ENCODE measurements around the gene GRID2IP.
A peak's percentile ranks its signal among the peaks of the same experiment; 100 is the strongest.
"Not testable (repeated sequence)": the region's sequence is repeated elsewhere in the genome, so short reads cannot be mapped to it uniquely, and the experiment has no call there.

The GRID2IP gene

DNA sequence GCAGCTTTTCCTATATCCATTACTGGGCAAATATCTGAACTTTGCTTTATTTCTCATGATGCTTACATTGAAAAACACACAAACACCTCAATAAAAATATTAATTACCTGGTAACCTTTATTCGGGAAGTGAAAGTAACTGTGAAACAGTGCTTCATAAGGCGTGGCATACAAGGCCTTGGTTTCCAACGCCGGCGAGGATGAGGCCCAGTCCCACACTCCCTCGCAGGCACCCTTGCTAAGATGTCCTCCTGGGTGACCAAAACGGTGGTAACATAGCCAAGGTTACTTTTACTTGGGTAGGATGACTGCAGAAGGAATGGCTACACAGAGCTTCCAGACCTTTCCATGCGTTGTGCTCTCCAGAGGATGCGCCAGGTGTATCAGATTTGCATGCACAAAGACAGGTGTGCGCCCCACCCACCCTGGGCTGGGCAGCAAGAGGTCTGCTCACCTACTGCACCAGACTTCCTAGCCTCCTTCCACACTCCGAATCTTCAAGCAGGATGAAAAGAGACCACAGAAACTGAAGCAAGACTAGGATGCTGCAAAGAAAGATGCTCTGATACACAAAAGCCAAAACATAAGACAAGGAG lies 90.2 kb downstream of the GRID2IP start:
- Histone ChIP-seq H3K27ac (ENCODE audit: low read length, poor library complexity, severe bottlenecking) (no peak overlapping the region), H2BK120ac (ENCODE audit: low read depth, low read length) (no peak overlapping the region), H2BK15ac (ENCODE audit: low read depth, poor library complexity, severe bottlenecking) (no peak overlapping the region), H3K36me3 (ENCODE audit: control insufficient read depth in 1 of 2, insufficient read depth in 2 of 2, low read depth in 1 of 2, low read length in 2 of 2) (peaks cover 37 to 50% of the 10 kb centered on the region in 2 experiments), H3K4me1 (ENCODE audit: control insufficient read depth, insufficient read depth, low read depth, low read length) (no peaks in the 10 kb centered on the region), H3K14ac (ENCODE audit: low read length in 2 of 2) (no peak overlapping the region), H3K27me3 (ENCODE audit: control insufficient read depth in 1 of 2, insufficient read depth in 1 of 2, low read length in 2 of 2) (no peaks in the 10 kb centered on the region), H3K4ac (ENCODE audit: low read depth in 1 of 2, low read length in 2 of 2) (no peak overlapping the region), H3K4me2 (ENCODE audit: low read length, poor library complexity, severe bottlenecking) (no peak overlapping the region), H2AK5ac (ENCODE audit: low read length, severe bottlenecking) (no peak overlapping the region), H3K18ac (ENCODE audit: low read depth in 1 of 2, low read length in 2 of 2) (no peak overlapping the region), H3K9ac (ENCODE audit: low read length) (no peak overlapping the region), H4K8ac (ENCODE audit: low read length) (no peak overlapping the region), H2BK12ac (ENCODE audit: low read length in 2 of 2) (no peak overlapping the region), H4K91ac (ENCODE audit: low read length) (no peak overlapping the region), H3K9me3 (ENCODE audit: control insufficient read depth, low read length) (no peaks in the 10 kb centered on the region), H2AFZ (ENCODE audit: low read depth, low read length) (no peak overlapping the region), H2BK5ac (ENCODE audit: low read depth, low read length, poor library complexity, severe bottlenecking) (no peak overlapping the region), H3K4me3 (ENCODE audit: insufficient read depth in 1 of 2, low read depth in 1 of 2, low read length in 2 of 2) (no peak overlapping the region), H3K79me1 (replicated peaks; ENCODE audit: low read length, poor library complexity, severe bottlenecking) (peaks cover 12% of the 10 kb centered on the region), H3K23ac (ENCODE audit: low read length in 2 of 2) (no peak overlapping the region)
- WGBS, result 97% methylated on average over 10 of the region's 11 CpGs
- DNase-seq, result no peak

GRCh38 chr7:6460303-6460702 lies 91.0 kb downstream of the GRID2IP start:
- Histone ChIP-seq H3K9ac (ENCODE audit: low read length) (no peak overlapping the region), H3K27me3 (ENCODE audit: control insufficient read depth in 1 of 2, insufficient read depth in 1 of 2, low read length in 2 of 2) (no peaks in the 10 kb centered on the region), H3K79me1 (replicated peaks; ENCODE audit: low read length, poor library complexity, severe bottlenecking) (peaks cover 9% of the 10 kb centered on the region), H4K91ac (ENCODE audit: low read length) (no peak overlapping the region), H3K9me3 (ENCODE audit: control insufficient read depth, low read length) (no peaks in the 10 kb centered on the region), H2BK15ac (ENCODE audit: low read depth, poor library complexity, severe bottlenecking) (no peak overlapping the region), H2BK120ac (ENCODE audit: low read depth, low read length) (no peak overlapping the region), H3K23ac (ENCODE audit: low read length in 2 of 2) (no peak overlapping the region), H3K27ac (ENCODE audit: low read length, poor library complexity, severe bottlenecking) (no peak overlapping the region), H2AFZ (ENCODE audit: low read depth, low read length) (no peak overlapping the region), H3K14ac (ENCODE audit: low read length in 2 of 2) (no peak overlapping the region), H2BK12ac (ENCODE audit: low read length in 2 of 2) (no peak overlapping the region), H3K4ac (ENCODE audit: low read depth in 1 of 2, low read length in 2 of 2) (no peak overlapping the region), H3K18ac (ENCODE audit: low read depth in 1 of 2, low read length in 2 of 2) (no peak overlapping the region), H3K4me1 (ENCODE audit: control insufficient read depth, insufficient read depth, low read depth, low read length) (no peaks in the 10 kb centered on the region), H2AK5ac (ENCODE audit: low read length, severe bottlenecking) (no peak overlapping the region), H4K8ac (ENCODE audit: low read length) (no peak overlapping the region), H2BK5ac (ENCODE audit: low read depth, low read length, poor library complexity, severe bottlenecking) (no peak overlapping the region), H3K4me3 (ENCODE audit: insufficient read depth in 1 of 2, low read depth in 1 of 2, low read length in 2 of 2) (no peak overlapping the region), H3K4me2 (ENCODE audit: low read length, poor library complexity, severe bottlenecking) (no peak overlapping the region), H3K36me3 (ENCODE audit: control insufficient read depth in 1 of 2, insufficient read depth in 2 of 2, low read depth in 1 of 2, low read length in 2 of 2) (peaks cover 34 to 43% of the 10 kb centered on the region in 2 experiments)
- 96% methylated on average over 5 of the region's 6 CpGs for WGBS
- DNase-seq, result no peak

DNA sequence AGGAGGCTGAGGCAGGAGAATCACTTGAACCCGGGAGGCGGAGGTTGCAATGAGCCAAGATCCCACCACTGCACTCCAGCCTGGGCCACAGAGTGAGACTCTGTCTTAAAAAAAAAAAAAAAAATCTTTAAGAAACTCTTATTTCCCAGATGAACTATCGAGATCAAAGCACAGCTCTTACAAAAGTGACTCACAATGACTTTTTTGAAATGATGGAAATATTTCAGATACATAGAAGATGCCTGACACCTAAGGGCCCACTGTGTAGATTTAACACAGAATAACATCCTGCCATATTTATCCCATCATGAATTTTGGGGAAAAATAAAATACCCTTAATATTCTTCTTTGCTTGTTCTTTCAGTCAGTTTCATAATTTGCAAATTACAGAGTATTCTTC lies 92.6 kb downstream of the GRID2IP start:
- not testable (repeated sequence) for H4K8ac ChIP-seq (ENCODE audit: low read length); H2BK120ac ChIP-seq (ENCODE audit: low read depth, low read length); H3K9ac ChIP-seq (ENCODE audit: low read length); H2BK5ac ChIP-seq (ENCODE audit: low read depth, low read length, poor library complexity, severe bottlenecking); DNase-seq; H3K23ac ChIP-seq (ENCODE audit: low read length in 2 of 2); H2AK5ac ChIP-seq (ENCODE audit: low read length, severe bottlenecking); H2BK12ac ChIP-seq (ENCODE audit: low read length in 2 of 2); H3K9me3 ChIP-seq (ENCODE audit: control insufficient read depth, low read length); H3K4me1 ChIP-seq (ENCODE audit: control insufficient read depth, insufficient read depth, low read depth, low read length); H2BK15ac ChIP-seq (ENCODE audit: low read depth, poor library complexity, severe bottlenecking); H3K79me1 ChIP-seq (replicated peaks; ENCODE audit: low read length, poor library complexity, severe bottlenecking); H2AFZ ChIP-seq (ENCODE audit: low read depth, low read length); H3K27ac ChIP-seq (ENCODE audit: low read length, poor library complexity, severe bottlenecking); H3K27me3 ChIP-seq (ENCODE audit: control insufficient read depth in 1 of 2, insufficient read depth in 1 of 2, low read length in 2 of 2); H3K18ac ChIP-seq (ENCODE audit: low read depth in 1 of 2, low read length in 2 of 2); H3K14ac ChIP-seq (ENCODE audit: low read length in 2 of 2); H3K4me2 ChIP-seq (ENCODE audit: low read length, poor library complexity, severe bottlenecking); H4K91ac ChIP-seq (ENCODE audit: low read length); H3K4ac ChIP-seq (ENCODE audit: low read depth in 1 of 2, low read length in 2 of 2); H3K4me3 ChIP-seq (ENCODE audit: insufficient read depth in 1 of 2, low read depth in 1 of 2, low read length in 2 of 2)
- peaks cover 22 to 37% of the 10 kb centered on the region in 2 experiments for H3K36me3 ChIP-seq (ENCODE audit: control insufficient read depth in 1 of 2, insufficient read depth in 2 of 2, low read depth in 1 of 2, low read length in 2 of 2)
- WGBS, result 95% methylated on average over 2 of the region's 3 CpGs

DNA sequence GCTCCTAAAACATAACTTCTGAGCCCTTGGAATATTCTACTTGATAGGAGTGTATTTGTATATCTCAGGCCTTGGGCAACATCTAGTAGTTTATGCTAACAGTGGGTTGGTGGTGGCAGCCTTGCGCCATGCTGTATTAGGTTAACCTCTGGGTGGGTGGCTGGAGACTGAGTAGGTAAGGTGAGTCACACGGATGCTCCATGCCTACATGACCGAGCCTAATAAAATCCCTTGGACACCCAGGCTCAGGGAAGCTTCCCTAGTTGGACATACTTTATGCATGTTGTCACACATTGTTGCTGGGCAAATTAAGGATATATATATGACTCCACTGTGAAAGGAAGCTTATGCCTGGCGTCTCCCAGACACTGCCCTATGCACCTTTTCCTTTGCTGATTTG lies 97.5 kb downstream of the GRID2IP start:
- no peak overlapping the region for H4K8ac ChIP-seq (ENCODE audit: low read length)
- 50% methylated on average over 2 of the region's 4 CpGs for WGBS
- H3K14ac ChIP-seq (ENCODE audit: low read length in 2 of 2), result no peak overlapping the region
- no peak overlapping the region for H2BK15ac ChIP-seq (ENCODE audit: low read depth, poor library complexity, severe bottlenecking)
- no peaks in the 10 kb centered on the region for H3K27me3 ChIP-seq (ENCODE audit: control insufficient read depth in 1 of 2, insufficient read depth in 1 of 2, low read length in 2 of 2)
- no peak overlapping the region for H2AK5ac ChIP-seq (ENCODE audit: low read length, severe bottlenecking)
- no peak overlapping the region for H2BK5ac ChIP-seq (ENCODE audit: low read depth, low read length, poor library complexity, severe bottlenecking)
- H2BK12ac ChIP-seq (ENCODE audit: low read length in 2 of 2), result no peak overlapping the region
- H3K79me1 ChIP-seq (replicated peaks; ENCODE audit: low read length, poor library complexity, severe bottlenecking), result no peaks in the 10 kb centered on the region
- no peak overlapping the region for H3K4ac ChIP-seq (ENCODE audit: low read depth in 1 of 2, low read length in 2 of 2)
- H3K36me3 ChIP-seq (ENCODE audit: control insufficient read depth in 1 of 2, insufficient read depth in 2 of 2, low read depth in 1 of 2, low read length in 2 of 2), result no peaks in the 10 kb centered on the region
- no peak overlapping the region for H3K4me2 ChIP-seq (ENCODE audit: low read length, poor library complexity, severe bottlenecking)
- H3K18ac ChIP-seq (ENCODE audit: low read depth in 1 of 2, low read length in 2 of 2), result no peak overlapping the region
- H4K91ac ChIP-seq (ENCODE audit: low read length), result no peak overlapping the region
- H3K9ac ChIP-seq (ENCODE audit: low read length), result no peak overlapping the region
- no peak overlapping the region for H2AFZ ChIP-seq (ENCODE audit: low read depth, low read length)
- H3K27ac ChIP-seq (ENCODE audit: low read length, poor library complexity, severe bottlenecking), result peak overlapping the region; percentile 68
- H2BK120ac ChIP-seq (ENCODE audit: low read depth, low read length), result no peak overlapping the region
- peak; percentile 82 for DNase-seq
- no peaks in the 10 kb centered on the region for H3K9me3 ChIP-seq (ENCODE audit: control insufficient read depth, low read length)
- H3K4me1 ChIP-seq (ENCODE audit: control insufficient read depth, insufficient read depth, low read depth, low read length), result peaks cover 3% of the 10 kb centered on the region
- no peak overlapping the region for H3K4me3 ChIP-seq (ENCODE audit: insufficient read depth in 1 of 2, low read depth in 1 of 2, low read length in 2 of 2)
- H3K23ac ChIP-seq (ENCODE audit: low read length in 2 of 2), result no peak overlapping the region

Measured in mesenchymal stem cell (in vitro differentiated cells and primary cell).